LoVo (cell line): ENCODE results near the gene HOXD8.
A peak's percentile ranks its signal among the peaks of the same experiment; 100 is the strongest.

Experiments used
- DNase-seq: peaks from one replicate; pipeline ENCODE4 v3.0.0-alpha.2; 2016; ENCODE audit warnings: low spot score

The HOXD8 gene

DNA sequence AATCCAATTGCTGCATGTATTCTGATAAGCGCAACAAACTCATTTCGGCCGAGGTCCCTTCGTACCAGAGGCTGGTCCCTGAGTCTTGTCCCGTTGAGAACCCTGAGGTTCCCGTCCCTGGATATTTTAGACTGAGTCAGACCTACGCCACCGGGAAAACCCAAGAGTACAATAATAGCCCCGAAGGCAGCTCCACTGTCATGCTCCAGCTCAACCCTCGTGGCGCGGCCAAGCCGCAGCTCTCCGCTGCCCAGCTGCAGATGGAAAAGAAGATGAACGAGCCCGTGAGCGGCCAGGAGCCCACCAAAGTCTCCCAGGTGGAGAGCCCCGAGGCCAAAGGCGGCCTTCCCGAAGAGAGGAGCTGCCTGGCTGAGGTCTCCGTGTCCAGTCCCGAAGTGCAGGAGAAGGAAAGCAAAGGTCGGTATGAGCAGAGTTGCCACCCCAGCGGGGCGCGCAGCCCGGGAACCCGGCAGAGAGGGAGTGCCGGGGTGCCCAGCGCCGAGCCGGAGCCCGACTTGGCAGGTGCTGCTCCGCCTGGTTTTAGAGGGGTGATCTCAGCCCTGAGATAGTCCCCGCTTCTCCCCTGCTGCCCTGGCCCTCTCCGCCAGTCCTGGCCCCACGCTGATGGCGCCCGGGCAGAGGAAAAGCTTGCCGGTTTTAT, 12.2 kb upstream of the HOXD8 start:
- DNase-seq: no peak

DNA sequence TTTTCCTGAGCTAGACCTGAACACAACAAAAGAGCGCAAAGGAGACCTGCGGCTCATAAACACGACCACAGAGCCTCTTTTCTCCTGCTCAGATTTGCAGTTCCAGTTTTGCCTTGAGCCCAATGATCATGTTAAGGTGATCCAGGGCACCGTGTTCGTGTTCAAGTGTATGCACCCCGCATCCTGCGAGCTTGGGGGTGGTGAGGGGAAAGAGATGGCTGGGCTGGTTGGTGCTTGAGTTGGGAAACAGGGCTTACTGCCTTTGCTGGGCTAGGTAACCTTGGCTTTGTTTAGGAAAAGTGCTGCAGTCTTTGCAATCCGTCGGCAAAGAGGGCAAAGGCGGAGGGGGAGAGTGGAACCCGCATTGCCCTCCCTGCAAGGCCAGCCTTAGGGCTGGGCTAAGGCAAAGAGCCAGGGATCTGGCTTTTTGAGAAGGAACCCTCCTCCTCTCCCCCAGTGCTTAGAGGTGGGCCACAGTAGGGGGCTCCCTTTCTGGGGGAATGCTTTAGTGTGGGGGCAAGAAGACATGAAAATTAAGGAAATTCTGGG, 11.6 kb upstream of the HOXD8 start:
- no peak for DNase-seq

DNA sequence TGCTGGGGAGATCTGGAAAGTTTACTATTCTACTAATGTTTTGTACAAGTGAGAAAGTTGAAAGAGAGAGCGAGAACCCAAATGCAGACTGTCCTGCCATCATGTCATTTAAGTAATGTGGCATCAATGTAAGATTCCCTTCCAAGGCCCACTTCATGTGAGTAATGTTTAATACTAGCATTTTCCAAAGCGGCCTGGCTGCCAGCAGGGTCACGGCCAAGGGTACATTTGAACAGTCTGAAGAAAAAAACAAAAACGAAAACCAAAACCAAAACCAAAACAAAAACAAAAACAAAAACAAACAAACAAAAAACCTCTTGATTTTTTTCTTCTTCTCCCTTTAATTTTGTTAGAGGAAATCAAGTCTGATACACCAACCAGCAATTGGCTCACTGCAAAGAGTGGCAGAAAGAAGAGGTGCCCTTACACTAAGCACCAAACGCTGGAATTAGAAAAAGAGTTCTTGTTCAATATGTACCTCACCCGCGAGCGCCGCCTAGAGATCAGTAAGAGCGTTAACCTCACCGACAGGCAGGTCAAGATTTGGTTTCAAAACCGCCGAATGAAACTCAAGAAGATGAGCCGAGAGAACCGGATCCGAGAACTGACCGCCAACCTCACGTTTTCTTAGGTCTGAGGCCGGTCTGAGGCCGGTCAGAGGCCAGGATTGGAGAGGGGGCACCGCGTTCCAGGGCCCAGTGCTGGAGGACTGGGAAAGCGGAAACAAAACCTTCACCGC, 10.7 kb upstream of the HOXD8 start:
- peak; percentile 67 for DNase-seq

DNA sequence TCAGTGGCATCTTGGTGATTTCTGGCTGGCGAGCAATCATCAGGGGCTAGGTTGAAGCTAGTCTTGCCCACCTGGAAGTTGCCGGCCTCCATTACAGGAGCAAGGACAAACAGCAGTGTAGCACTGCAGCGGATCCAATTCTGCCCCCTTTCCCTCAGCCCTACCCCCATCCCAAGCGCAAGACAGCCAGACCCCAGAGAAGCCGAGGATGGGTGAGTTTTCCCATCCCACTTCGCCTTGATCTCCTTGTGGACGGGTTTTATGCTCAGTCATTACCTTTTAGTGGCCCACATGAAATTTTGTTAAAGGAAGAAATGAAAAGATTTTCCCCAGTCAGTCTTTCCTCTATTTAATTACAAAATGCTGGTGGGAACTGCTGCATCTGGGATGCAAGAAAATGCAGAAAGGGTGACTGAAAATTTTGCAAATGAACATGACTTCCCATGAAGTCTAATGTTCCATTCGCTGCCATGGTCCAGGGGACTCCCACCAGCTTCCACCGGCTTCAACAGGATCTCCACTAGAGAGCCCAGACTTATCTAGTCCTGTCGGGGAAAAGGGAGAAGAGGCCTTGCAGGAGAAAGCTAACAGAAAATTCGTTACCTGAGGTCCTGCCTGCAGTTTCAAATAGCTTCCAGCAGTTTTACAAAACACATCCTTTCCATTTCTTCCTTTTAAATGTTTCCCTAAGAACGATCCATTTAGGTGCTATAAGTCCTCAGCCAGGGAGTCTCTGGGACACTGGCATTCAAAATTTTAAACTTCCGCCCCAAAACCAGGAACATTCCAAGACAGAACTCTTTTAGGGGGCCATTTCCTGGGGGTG, 8.9 kb upstream of the HOXD8 start:
- DNase-seq: no peak

DNA sequence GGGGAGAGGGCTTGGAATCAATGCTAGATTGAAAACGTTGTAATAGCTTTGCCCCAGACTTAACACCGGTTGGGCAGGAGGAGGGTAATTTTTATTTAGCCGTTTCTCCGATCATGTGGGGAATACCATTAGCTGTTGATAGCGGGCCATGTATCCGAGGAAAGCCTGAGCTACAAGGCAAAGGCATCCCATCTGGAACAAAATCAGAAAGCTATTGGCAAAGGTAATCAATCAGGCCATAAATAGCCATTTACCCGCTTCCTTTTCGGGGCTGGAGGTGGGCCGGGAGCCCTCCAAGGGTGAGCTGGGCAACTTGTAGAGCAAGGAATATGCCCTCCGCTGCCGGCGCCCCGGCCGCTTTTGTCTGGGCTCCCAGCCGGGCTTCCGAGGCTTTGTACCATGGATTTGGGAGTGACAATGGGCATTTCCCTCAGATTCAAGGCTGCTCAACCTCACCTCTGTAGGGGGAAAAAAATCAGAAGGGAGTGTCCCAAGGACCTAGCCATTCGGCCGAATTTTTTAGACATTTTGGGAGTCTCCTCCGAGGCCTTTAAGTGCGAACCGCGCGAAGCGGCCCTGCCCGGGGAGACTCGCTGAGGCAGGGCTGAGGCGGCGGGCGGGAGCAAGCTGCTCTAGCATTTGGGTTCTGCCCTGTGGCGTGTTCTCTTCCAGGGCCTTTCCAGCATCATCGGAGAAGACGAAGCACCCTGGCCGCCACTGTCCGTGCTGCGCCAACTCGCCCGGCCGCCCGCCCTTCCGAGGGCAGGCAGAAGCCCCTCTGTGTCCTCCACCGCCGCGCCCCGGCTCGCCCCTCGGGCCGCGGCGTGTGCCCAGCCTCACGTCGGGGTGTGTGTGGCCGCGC, 8.1 kb upstream of the HOXD8 start:
- DNase-seq: no peak

DNA sequence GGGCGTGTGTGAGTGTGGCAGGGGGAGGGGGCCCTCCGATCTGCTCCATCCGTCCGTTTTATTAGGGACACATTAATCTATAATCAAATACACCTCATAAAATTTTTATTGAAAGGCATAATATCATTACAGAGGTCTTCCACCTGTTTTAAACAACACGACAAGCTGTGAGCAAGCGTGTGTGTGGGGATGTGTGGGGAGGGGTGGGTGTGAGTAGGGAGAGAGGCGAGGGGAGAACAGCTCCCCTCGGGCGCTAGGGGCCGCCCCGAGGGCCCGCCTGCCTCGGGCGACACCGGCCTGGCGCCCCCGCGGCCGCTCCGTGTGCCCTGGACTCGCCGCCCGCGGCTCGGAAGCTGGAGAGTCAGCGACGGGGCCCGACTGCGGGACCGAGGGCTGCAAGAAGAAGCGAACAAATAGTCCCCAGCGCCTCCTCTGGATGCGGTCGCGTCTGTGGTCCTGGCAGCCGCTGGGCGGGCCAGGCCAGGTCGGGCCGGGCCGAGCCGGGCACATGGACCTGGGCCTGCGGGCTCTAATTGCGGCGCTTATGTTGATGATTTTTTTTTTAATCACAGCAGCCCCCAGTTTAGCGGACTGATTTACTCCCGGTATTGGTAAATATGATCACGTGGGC, 7.3 kb upstream of the HOXD8 start:
- DNase-seq: no peak

DNA sequence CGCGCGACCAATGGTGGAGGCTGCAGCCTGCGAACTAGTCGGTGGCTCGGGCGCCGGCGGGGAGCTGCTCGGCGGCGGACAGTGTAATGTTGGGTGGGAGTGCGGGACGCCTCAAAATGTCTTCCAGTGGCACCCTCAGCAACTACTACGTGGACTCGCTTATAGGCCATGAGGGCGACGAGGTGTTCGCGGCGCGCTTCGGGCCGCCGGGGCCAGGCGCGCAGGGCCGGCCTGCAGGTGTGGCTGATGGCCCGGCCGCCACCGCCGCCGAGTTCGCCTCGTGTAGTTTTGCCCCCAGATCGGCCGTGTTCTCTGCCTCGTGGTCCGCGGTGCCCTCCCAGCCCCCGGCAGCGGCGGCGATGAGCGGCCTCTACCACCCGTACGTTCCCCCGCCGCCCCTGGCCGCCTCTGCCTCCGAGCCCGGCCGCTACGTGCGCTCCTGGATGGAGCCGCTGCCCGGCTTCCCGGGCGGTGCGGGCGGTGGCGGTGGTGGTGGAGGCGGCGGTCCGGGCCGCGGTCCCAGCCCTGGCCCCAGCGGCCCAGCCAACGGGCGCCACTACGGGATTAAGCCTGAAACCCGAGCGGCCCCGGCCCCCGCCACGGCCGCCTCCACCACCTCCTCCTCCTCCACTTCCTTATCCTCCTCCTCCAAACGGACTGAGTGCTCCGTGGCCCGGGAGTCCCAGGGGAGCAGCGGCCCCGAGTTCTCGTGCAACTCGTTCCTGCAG, 6.7 kb upstream of the HOXD8 start, which contains the start of gene HOXD9:
Gene HOXD9, plus strand, starts transcription at position 37 of the 728 bp plus-strand sequence. Its CDS starts 50 bp downstream, at position 87.
- no peak for DNase-seq

DNA sequence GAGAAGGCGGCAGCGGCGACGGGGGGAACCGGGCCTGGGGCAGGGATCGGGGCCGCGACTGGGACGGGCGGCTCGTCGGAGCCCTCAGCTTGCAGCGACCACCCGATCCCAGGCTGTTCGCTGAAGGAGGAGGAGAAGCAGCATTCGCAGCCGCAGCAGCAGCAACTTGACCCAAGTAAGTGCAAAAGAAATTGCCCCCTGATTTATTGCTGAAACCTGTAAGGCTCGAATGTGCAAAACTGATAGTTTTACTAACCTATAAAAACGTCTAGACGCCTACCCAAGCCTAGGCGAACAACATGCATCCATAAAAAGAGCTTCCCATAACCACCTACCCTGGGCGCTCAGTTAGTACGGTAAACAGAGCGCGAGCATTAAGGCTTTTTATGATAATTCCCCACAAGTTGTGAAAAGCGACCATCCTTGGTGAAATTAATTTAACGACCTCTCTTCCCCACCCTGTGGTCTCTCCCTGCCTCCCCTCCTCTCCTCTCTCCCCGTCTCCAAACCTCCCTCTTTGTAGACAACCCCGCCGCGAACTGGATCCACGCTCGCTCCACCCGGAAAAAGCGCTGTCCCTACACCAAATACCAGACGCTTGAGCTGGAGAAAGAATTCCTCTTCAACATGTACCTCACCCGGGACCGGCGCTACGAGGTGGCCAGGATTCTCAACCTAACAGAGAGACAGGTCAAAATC, 5.9 kb upstream of the HOXD8 start:
- DNase-seq: no peak

DNA sequence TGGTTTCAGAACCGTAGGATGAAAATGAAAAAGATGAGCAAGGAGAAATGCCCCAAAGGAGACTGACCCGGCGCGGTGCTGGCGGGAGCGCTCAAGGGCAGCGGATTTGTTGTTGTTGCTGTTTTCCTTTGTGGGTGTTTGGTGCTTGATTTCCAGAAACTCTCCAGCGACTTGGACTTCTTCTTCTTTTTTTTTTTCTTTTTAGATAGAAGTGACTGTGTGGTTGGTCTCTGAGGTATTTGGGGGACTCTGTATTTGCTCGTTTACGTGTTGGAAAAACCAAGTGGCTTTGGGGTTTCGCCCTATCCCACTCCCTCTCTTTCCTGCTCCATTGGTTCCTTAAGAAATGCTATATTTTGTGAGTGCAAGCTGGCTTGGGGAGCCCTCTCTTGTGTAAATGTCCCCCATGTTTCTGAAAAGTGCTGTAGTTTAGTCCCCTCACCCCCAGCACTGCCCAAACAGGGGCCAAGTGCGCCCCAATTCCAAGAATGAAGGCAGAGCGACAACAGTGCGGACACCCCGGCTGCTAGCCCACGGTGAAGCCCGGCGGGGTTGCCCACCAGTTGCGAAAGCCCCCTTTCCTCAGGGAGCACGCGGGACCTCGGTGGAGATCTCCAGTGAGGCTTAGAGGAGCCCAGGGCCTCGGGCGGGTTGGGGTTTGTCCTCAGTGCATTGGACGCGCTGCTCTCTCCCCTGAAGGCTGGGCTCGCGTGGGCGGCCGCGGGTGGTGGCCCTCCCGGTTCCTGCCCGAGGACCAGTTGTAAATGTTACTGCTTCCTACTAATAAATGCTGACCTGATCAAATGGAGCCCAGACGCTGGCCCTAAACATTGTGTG, 5.2 kb upstream of the HOXD8 start:
- no peak for DNase-seq

DNA sequence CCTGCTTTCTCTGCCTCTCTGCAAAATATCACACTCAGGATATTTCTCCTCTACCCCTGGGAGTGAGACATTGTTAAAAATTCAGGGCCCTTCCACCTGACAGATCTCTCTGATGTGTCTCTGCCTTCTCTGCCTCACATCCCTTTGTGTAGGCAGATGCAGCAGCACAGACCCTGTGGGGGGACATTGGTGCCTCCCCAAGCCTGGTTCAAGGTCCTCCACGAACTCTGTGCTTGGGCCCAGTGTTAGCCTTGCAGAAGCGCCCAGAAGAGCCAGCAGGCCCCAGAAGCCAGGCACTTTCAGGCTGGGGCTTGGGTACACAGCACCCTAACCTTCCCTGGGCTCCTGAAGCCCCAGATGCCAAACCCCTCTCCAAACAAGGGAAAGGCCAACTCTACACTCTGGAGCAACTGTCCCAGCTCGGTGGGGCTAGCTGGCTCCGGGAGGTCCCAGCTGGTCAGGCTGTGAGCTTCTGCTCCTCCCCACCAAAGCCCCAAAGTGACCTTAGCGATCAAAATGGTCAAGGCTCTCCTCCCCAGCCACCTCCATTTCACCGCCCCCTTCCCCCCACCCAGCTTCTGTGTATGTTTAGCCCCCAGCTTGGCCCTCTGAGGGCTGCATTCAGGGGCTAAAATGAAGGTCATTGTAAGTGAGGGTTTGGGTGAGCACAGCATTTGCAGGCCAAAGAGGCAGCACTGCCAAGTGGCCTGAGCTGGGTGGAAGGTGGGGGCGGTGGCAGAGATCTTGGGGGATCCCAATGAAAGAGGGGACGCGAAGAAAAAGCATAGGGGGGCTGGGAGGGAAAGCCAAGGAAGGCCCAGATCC, 4.3 kb upstream of the HOXD8 start:
- DNase-seq: no peak

DNA sequence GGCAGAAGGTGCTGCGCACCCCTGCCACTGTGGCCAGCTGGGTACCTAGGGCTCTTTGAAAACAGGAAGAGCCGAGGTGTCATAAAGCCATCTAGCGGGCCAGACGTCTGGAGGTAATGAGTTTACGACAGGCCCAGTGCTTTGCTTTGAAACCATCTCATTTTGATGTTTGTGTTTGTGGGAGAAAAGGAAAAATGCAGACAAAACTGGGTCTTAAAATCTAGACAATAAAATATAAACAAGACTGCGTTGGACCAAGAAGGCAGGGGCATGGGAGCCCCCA, 3.8 kb upstream of the HOXD8 start:
- no peak for DNase-seq

DNA sequence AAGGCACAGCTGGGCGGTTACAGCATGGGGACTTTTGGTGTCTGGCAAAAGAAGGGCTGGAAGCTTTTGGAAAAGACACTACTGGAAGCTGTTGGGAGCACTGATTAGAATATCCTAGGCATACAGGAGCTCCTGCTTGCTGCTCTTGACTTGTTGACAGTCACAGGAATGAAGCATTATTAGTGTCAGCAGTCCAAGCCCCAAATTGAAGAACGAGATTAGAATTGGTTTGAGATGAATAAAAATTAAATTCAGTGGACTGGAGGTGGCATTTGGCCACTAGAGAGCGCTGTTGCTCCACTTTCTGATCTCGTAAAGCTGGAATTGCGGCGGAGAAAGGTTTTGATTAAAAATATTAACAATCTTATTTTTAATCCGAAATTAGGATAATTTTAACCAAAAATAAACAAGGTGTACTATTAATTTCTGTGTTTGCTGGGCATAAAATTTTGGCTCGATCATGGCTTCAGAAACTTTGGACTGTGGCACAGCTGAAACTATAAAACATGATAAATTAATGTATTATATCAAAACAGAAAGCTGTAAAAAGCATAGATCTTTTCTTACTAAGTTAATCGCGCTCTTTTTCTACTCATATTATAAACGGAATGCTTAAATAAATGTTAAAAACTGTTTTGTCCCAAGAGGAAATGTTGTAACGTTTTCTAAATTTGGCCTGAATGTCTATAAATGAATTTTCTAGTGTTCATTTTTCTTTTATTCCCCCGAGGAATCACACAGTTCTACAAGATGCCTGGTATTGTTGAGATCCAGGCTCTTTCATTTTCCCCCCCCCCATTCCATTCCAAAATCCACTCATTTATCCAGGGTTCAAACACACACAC, 2.4 kb upstream of the HOXD8 start:
- DNase-seq: peak; percentile 59

DNA sequence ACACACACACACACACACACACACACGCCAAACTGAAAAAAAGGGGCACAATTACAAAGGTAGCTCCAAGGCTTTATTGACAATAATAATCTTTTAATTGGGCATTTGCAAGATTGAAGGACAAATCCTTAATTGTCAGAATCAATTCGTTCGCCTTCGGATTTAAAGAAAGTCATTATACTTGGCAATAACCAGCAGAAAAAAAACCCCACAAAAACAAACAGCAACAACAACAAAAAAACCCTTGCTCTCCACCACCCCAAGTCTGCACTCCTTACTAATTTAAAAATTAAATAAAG, 1.8 kb upstream of the HOXD8 start:
- DNase-seq: no peak

DNA sequence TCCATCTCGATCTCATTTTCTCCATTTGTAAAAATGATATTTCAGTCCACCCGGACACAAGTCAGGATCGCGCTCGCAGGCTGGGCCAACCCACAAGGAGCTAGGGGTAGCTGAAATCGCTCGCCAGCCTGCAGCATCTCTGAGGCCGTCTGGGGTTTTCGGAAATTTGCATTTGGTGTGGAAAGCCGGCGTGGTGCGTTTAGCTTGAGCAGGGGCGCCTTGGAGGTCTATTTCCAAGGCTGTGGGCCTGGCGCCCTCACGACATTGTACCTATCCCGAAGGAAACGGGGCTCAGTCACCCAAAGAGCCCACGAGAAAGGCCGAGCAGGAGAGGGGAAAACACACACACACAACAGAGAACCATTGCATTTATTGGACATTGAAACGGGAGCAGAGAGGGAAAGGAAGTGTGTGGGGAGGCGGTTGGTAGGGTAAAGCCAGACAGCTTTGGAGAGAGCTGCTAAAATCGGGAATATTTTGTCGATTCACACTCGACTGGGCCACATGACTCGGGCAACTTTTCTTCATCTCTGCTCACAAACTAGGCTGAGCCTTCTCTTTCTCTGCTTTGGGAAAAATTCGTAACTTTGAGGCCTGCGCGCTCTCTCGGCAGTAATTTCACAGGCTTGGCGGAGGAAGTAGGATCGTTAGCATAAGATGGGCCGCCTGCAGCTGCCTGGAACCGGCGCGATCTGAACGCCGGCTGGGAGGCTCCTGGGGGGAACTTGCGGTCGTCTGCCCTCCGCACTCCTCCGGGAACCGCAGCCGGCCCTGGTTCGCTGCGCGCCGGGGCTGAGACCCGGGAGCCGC, 1.1 kb upstream of the HOXD8 start:
- no peak for DNase-seq

DNA sequence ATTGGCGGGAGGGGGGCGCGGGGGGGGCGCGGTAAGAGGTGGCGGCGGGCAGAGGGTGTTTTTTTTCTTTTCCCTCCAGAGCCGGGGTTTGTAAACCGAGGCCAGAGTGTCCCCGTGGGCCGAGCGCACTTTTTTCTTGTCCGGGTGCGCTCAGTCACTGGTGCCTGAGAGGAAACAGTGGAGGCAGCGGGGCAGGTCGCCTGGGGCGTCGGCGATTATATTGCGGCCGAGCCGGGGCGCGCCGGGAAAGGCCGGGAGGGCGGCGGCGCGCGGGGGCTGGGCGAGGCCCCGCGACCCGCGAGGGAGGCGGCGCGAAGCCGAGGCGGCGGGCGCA, 275 bp downstream of the HOXD8 start:
- peak; percentile 50 for DNase-seq

DNA sequence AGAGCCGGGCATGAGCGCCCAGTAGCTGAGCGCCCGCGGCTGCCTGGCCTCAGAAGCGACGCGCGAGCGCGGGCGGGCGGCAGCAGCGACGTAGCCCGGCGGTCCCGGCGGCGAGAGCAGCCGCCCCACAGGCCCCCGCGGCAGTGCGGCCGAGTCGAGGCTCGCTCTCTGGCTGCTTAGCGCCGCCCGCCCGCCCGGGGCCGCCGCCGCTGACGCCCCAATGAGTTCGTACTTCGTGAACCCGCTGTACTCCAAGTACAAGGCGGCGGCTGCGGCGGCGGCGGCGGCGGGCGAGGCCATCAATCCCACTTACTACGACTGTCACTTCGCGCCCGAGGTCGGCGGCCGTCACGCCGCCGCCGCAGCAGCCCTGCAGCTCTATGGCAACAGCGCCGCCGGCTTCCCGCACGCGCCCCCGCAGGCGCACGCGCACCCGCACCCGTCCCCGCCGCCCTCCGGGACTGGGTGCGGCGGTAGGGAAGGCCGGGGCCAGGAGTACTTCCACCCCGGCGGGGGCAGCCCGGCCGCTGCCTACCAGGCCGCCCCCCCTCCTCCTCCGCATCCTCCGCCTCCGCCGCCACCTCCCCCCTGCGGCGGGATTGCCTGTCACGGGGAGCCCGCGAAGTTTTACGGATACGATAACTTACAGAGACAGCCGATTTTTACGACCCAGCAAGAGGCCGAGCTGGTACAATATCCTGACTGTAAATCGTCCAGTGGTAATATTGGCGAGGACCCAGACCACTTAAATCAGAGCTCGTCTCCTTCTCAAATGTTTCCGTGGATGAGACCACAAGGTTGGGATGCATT, 847 bp downstream of the HOXD8 start:
- peak; percentile 62 for DNase-seq
